Uterus (tissue), 2 donors: Measurements from ENCODE around the gene TM9SF1.

ENCODE experiments used
- CTCF ChIP-seq, 4 experiments: fragments of 200-600 bp in 2 of 4; fragments of 450-650 bp in 2 of 4; sonication (generic) in 2 of 4; IDR thresholded peaks; one replicate each; pipeline ENCODE4 v1.5.1; 2016 to 2019; ENCODE audit warnings: antibody characterized with exemption in 4 of 4, mild to moderate bottlenecking in 2 of 4, moderate library complexity in 1 of 4
- POLR2A ChIP-seq, 2 donors: fragments of 450-650 bp; IDR thresholded peaks; one replicate each; pipeline ENCODE4 v1.6.1; 2016; ENCODE audit warnings: antibody characterized with exemption in 2 of 2, mild to moderate bottlenecking in 1 of 2, moderate library complexity in 1 of 2

- TF ChIP-seq POLR2A (IDR thresholded peaks at IDR 0.05) (no peak), CTCF (IDR thresholded peaks at IDR 0.05) (no peak)
Measured at GRCh38 chr14:24171422-24172260, 23.6 kb downstream of the TM9SF1 start, which contains the start of gene REC8.
